Stimulated activated CD4-positive, alpha-beta T cell treated with anti-CD3 and anti-CD28 coated beads, Interleukin-15, amount 100 ng/mL, for 24 hours (primary cell): ENCODE measurements around the gene PRODH2.
"Not testable (repeated sequence)": the region's sequence is repeated elsewhere in the genome, so short reads cannot be mapped to it uniquely, and the experiment has no call there.

Experiments
- DNase-seq: peaks from one replicate; pipeline ENCODE4 v3.0.0-alpha.2; 2020

PRODH2 gene

DNA sequence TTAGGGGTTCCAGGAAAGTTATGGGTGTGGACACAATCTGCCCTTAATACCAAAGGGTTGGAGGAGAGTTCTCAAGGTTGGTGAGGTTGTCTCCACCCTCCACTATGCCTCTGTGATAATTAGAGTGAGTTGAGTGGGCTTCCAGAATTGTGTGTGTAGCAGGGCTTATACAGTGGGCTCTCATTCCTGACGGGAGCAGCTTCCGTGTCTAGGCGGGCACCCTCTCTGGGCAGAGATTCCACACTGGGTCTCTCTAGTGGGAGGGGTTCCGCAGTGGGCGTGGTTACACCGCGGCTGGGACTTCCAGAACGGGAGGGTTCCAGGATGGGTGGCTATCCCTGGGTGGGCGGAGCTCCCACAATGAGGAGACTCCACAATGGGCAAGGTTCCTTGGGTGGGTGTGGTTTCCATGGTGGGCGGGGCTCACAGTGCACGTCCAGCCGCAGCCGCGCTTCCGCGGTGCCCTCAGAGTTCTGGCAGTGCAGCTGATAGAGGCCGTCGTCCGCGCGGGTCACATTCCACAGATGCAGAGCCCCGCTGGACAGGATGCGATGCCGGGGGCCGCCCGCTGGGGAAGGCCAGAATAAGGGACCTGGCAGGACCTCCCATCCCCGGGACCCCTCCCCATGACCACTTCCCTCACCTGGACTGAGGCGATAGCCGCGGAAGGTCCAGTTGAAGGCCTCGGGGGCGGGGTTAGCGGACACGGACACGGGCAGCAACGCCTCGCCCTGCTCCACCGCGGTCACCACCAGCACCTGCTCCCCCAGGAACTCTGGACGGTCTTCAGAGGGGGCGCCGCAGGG, 31.2 kb upstream of the PRODH2 start:
- DNase-seq: peak; percentile 49

DNA sequence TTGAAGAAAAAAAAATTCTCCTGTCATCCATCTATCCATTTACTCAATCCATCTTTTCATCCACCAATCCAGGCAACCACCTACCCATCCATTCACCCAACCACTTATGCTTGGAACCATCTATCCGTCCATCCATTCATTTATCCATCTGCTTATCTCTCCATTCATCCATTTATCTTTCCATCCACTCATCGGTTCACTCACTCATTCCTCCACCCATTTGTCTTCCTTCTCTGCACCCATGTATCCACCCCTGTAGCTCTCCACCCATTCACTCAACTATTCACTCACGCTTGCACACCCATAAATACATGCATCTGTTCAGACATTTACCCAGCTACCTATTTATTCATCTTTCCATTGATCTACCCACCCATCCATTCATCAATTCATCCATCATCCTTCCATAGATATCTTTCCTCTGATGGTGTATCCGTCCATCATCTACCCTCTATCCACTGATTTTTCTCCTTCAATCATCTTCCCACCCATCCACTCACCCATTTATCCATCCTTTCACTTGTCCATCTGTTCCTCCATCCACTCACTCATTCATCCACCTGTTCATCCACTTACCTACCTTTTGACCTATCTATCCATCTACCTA, 30.1 kb upstream of the PRODH2 start:
- DNase-seq: no peak

DNA sequence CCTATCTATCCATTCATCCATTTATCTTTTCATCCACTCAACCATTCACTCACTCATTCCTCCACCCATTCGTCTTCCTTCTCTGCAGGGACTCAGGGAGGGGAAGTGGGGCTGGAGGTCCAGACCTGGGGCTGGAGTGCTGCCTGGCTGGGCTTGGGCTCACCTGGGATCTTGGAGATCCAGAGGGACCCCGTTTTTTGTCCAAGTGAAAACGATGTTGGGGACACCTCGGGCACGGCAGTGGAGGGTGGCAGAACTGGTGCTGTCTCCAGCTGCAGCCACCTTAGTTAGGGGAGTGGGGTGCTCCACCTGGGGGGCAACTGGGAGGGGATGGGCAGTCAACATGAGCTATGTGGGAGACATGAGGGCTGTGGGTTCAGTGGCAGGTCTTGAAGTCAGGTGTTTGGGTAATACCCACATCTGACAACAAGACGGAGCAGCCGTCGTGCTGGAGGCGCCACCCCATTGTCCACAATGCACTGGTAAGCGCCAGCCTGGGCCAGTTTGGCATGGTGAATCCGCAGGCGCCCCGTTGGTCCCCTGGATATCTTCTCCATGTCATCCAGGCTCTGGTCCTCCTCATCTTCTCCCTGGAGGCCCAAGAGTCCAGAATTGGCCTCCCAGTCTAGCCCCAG, 29.4 kb upstream of the PRODH2 start:
- no peak for DNase-seq

DNA sequence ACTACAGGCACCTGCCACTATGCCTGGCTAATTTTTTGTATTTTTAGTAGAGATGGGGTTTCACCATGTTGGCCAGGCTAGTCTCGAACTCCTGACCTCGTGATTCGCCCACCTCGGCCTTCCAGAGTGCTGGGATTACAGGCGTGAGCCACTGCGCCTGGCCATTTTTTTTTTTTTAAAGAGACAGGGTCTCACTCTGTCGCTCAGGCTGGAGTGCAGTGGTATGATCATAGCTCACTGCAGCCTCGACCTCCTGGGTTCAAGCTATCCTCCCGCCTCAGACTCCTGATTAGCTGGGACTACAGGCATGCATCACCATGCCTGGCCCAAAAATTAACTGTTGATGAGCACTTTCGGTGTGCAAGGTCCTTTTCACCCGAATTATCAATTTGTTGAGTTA, 23.5 kb upstream of the PRODH2 start:
- DNase-seq: not testable (repeated sequence)

DNA sequence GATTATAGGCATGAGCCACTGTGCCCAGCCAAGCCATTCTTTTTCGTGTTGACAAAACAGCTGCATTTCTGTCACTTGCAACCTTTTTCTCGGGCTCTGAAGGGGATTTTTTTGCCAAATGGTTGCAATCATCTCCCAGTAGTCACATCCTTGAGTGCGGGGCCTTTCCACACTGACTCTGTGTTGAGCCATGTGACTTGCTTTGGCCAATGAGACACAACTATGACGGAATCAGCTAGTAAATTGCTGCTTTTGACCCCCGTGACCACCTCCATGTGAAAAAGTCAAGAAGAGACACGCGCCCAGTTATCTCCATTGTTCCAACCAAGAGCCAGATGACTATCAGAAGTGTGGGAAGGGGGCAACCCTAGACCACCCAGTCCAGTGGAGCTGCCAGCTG, 21.3 kb upstream of the PRODH2 start:
- DNase-seq: no peak

DNA sequence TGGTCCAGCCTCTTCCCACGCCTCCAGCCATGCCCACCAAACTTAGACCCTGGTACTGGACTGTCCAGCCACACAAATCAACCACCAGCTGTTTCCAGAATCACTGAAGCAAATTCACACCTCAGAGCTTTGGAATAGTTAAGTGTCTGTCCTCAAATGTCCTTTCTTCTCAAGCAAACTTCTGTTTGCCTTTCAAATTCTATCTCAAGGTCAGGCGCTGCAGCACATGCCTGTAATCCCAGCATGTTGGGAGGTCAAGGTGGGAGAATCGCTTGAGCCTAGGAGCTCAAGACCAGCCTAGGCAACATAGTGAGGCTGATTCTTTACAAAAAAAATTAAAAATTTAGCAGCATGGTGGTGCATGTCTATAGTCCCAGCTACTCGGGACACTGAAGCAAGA, 19.4 kb upstream of the PRODH2 start:
- DNase-seq: no peak

DNA sequence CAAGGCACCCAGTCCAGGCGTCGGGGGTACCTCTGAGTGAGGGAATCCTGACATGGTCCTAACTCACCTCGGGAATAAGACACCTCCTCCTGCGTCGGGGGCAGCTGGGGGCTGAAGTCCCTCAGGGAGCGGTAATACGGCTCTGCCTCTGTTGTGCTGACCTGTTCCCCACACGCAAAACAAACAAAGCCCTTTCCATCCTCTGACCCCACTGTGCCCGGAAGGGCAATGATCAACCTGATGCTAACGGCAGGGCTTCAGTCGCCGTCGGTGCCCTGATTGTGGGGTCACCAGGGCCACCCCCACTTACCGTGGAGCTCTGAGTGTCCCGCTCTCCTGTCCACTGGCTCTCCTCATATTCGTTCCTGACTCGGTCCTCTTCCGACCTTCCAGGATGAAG, 18.3 kb upstream of the PRODH2 start:
- no peak for DNase-seq

DNA sequence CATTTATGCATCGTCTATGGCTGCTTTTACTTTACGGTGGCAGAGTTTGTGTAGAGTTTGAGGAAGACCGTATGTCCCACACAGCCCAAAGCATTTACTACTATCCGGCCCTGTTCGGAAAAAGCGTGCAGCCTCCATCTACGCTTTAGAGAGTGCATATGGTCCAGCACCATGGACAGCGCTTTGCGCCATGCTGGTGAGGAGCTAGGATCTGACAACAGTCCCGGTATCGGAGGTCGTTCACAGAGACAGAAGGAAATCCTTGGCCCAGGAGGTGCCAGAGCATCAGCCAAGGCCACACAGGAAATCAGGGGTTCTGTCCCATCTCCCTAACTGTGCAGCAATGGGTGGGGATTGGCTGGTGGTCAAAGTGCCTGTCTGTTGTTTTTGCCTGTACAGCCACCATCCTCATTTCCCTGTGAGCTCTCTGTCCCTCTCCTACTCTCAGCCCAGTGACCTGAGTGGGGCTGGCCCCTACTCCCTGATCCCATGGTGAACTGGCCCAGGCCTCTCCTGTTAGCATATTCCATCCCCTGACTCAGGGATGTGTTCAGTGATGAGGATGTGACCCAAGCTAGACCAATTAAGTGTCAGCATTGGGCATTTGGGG, 16.2 kb upstream of the PRODH2 start:
- DNase-seq: peak; percentile 71

DNA sequence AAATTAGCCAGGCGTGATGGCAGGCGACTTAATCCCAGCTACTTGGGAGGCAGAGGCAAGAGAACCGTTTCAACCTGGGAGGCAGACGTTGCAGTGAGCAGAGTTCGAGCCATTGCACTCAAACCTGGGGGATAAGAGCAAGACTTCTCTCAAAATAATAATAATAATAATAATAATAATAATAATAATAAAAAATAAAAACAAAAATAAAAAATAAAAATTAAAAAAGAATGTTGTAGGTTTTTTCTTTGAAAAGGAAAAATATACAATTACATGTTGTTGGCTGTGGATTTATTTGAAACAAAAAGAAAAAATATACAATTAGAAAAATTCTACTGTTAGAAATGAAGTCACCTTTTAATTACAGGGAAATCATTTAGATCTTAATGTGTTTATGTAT, 11.5 kb upstream of the PRODH2 start:
- no peak for DNase-seq

DNA sequence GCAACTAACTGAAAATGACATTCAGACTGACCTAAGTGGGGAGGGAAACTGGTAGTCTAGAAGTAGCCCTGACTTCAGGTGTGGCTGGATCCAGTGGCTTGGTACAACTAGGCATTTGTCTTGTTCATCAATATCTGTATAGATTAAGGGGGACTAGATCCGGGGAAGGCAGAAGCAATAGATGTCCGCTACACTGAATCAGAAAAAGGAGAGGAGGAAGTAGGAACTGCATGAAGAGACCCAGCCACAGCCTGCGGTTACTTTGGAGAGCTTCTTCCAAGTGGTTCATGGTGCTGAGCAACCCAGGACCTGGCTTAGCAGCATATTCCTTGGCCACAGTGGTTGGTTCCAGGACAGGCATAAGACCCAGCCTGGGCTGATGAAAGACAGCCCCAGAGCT, 9.9 kb upstream of the PRODH2 start:
- no peak for DNase-seq

DNA sequence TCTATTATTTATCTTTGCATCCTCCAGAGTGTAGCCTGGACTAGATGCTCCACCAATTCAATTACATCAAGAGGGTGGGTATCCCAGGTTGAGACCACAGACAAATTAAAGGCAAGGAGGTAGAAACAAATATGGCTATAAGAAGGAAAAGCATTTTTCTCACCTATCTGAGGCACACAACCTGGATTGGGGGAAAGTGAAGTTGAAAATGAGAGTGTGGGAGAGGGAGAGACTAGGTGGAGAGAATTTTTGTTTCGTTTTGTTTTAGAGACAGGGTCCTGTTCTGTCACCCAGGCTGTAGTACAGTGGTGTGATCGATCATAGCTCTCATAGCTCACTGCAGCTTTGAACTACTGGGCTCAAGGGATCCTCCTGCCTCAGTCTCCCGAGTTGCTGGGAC, 5.8 kb upstream of the PRODH2 start:
- DNase-seq: no peak

DNA sequence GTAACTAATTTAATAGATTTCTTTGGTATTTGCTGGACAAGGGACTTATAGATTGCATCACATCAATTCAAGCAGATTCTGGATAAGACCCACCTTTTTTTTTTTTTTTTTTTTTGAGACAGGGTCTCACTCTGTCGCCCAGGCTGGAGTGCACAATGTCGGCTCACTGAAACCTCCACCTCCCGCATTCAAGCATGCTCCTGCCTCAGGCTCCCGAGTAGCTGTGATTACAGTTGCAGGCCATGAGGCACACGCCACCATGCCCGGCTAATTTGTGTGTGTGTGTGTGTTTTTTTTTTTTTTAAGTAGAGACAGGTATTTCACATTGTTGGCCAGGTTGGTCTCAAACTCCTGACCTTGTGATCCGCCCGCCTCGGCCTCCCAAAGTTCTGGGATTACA, 4.2 kb upstream of the PRODH2 start:
- DNase-seq: no peak

DNA sequence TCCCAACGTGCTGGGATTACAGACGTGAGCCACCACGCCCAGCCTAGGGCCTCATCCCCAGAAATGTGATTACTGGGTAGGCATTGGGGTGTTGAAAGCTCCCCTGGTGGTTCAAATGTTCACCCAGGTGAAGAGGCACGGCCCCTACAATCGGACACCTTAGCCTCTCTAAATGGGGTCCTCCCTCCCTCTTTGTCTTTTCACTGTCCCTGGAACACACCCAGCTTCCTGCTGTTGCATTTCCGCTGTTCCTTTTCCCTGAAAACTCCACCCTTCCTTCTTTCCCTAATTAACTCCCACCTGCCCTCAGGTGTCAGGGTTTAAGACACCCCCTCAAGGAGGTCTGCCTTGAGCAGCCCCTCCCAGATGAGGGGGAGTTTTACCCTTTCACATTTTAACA, 3.6 kb upstream of the PRODH2 start:
- no peak for DNase-seq

DNA sequence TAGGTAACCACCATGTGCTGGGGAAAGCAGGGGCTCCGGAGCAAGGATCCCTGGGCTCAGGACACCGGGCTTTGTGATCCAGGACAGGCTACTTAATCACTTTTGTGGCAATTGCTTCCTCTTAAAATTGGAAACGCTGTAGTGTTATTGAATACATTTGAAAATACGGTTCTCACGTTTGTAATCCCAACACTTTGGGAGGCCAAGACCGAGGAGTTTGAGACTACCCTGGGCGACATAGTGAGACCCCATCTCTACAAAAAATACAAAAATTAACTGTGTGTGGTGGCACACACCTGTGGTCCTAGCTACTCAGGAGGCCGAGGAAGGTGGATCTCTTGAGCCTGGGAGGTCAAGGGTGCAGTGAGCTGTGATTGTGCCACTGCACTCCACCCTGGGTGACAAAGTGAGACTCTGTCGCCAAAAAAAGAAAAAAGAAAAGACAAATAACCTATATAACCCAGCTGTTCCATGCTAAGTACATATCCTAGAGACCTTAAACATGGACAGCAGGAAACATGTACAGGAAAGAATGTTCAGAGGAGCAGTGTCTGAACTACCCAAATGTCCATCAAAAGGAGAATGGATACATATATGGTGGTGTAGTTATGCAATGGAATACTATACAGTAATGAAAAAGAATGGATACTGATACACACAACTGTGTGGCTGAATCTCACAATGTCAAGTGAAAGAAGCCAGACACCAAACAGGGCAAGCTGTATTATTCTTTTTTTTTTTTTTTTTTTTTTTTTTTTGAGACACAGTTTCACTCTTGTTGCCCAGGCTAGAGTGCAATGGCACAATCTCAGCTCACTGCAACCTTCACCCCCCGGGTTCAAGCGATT, 622 bp upstream of the PRODH2 start:
- DNase-seq: no peak

DNA sequence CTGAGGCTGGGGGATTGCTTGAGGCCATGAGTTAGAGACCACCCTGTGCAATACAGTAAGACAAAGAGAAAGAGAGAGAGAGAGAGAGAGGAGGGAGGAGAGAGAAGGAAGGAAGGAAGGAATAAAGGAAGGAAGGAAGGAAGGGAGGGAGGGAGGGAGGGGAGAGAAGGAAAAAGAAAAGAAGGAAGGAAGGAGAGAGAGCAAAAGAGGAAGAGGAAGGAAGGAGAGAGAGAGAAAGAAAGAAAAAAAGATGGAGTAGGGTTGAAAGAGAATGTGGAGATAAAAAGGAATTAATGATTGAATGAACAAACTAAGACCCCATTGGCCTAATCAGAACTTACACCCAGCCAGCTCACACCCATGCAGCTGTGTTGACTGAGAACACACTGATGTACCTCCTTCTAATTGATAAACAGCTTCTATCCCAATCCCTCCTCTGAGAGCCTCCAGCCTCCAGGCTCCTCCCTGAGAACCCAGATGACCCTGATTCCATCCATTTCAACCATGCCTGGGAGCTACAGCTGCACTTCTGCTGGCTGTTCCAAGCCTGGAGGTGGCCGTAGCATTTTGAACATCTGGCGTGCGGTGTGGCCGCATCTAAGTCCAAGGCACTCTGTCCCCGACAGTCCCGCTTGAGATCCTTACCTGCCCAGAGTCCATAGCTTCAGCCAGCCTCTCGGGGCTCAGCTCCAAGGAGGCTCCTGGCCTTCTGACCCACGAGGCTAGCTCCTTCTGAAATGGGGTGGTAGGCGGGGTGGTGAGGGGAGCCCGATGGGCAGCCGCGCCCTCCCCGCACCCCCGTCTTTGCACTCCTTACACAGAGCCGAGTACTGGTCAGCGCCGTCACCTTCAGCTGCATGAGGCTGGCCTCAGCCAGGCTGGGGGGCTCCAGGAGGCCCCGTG, 1.1 kb downstream of the PRODH2 start:
- DNase-seq: no peak

DNA sequence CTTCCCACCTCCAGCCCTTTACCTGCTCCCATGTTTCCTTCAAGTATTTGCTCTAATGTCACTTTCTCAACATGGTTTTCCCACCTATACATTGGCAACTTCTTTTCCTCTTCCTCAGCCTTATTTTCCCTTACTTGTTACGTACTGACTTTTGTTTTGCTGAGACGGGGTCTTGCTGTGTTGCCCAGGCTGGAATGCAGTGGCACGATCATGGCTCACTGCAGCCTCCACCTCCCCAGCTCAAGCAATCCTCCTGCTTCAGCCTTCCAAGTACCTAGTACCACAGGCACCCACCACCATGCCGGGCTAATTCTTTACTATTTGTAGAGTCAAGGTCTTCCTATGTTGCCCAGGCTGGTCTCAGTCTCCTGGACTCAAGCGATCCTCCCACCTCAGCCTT, 5.0 kb downstream of the PRODH2 start:
- DNase-seq: no peak

DNA sequence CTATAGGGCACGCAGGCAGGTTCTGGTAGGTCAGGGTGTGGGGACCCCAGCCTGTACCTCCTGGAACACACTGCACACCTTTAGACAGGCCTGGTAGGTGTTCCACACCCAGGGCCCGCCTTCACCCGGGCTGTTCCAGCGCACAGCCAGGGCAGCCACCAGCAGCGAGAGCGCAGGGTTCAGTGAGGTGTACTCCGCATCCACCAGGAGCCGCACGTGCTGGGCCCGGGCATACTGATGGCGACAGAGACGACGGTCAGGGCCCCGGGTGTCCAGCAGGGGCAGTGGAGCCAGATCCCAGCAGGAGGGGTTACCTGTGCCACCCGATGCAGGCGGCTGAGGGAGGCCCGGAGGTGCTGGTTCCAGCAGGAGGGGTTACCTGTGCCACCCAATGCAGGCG, 6.0 kb downstream of the PRODH2 start:
- no peak for DNase-seq

DNA sequence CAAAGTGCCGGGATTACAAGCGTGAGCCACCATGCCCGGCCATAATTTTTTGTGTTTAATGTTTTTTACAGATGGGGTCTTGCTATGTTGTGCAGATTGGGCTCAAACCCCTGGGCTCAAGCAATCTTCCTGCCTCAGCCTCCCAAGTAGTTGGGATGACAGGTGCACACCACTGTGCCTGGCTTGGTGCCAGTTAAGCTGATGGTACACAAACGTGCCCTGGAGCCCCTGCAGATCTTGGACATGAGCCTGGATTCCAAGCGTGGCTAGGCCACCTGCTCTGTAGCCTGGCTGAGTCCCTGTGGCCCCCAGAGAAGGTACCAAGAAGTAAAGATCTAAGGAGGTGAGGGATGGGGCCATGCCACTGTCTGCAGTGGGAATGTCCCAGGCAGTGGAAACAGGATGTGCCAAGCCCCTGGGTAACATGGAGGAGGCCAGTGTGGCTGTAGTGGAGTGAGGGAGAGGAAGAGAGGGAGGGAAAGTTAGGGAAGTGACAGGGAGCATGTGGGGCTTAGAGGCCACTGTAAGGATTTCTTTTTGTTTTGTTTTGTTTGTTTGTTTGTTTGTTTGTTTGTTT, 7.0 kb downstream of the PRODH2 start:
- DNase-seq: no peak

DNA sequence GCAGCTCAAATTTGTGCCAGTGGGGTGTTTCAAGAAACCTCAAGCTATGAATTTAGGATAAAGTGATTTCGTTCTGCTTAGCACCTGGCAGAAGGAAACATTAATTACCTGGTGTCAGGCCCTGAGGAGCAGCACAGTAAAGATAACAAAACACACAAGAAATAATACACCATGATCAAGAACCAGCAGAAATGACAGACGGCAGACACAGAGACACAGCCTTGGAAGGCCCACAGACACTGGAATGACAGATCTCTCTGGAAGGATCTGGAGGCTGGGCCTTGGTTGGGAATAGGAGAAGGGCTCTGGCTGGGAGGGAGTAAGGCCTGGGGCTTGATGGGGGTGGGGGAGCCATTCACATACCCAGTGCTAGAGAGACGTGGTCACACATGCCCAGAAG, 10.8 kb downstream of the PRODH2 start:
- no peak for DNase-seq

DNA sequence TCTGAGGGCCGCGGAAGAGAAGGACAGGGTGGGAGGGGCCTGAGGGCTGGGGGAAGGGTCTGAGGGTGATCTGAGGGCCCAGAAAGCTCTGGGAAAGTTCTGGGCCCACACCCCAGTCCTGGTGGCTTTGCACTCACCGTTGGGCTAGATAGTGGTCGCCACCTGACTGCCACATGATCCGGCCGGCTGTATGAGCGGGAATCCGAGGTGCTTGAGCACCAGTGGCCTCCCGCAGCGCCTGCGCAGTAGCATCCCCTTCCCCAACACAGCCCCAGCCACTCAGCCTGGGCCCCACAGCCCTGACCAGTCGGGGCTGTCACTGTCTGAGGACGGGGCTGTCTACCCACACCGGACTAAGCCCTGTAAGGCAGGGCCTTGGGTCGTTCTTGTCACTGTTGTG, 15.0 kb downstream of the PRODH2 start:
- DNase-seq: peak; percentile 35
